HG02610 (cell line): ENCODE data around the gene COL26A1.
"Not testable (repeated sequence)": the region's sequence is repeated elsewhere in the genome, so short reads cannot be mapped to it uniquely, and the experiment has no call there.

ENCODE experiments used
- ATAC-seq: cut with Tn5 transposase; IDR thresholded peaks from one replicate; pipeline ENCODE4 v1.9.1; 2021; ENCODE audit warnings: mild to moderate bottlenecking, moderate library complexity; ENCODE audit not compliant: unreplicated experiment

COL26A1 gene

GRCh38 chr7:101401390-101402080, 38.9 kb downstream of the COL26A1 start:
- no peak for ATAC-seq

GRCh38 chr7:101402081-101402779, 39.6 kb downstream of the COL26A1 start:
- no peak for ATAC-seq

DNA sequence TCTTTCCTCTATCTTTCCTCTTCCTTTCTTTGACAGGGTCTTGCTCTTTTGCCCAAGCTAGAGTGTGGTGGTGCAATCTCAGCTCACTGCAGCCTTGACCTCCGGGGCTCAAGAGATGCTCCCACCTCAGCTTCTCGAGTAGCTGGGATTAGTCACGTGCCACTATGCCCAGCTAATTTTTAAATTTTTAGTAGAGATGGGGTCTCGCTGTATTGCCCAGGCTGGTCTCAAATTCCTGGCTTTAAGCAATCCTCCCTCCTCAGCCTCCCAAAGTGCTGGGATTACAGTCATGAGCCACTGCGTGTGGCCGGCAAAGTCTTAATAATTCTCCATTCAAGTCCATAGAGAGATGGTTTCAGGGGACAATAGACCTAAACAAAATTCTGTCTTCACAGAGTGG, 40.2 kb downstream of the COL26A1 start:
- no peak for ATAC-seq

DNA sequence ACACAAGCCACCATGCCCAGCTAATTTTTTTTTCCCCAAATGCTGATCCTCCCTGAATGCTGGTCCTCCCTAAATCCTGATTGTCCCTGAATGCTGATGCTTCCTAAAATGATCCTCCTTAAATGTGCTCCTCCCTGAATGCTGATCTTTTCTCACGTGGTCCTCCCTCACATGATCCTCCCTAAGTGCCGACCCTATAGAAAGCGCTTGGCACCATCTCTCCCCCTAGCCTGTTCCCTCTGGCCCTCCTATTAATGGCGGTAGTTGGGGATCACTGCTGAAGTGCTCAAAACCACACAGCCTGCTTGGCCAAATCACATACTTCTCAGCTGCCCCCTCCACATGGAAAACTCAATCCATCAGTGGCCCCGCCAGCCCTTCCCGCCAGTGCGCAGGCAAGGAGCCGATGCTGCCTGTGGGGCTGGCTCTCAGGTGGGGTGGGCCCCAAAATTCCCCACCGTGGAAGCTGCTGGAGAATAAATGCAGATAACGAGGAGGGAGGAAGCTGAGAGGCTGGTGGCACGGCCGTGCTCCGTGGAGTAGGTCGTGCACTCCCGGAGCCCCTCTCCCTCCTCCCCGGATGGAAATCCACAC, 42.9 kb downstream of the COL26A1 start:
- ATAC-seq = no peak

- no peak for ATAC-seq
These were observed 48.2 kb downstream of the COL26A1 start for GRCh38 chr7:101410743-101411507.

DNA sequence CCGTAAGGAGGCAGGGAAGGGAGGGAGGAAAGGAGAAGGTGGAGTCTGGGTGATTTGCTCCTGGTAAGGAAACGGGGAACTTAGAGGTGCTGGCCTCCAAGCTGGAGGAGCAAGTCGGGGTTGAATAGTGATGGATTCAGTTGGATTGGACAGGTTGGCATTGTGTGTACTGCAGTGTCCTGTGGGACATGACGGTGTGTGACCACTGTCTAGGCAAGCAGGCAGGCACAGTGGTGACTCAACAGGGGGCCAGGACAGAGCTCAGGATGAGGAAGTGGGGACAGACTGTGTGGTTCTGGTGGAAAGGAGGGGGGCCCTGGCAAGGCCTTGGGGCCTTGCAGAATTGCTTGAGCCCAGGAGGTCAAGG, 48.8 kb downstream of the COL26A1 start:
- ATAC-seq = no peak

DNA sequence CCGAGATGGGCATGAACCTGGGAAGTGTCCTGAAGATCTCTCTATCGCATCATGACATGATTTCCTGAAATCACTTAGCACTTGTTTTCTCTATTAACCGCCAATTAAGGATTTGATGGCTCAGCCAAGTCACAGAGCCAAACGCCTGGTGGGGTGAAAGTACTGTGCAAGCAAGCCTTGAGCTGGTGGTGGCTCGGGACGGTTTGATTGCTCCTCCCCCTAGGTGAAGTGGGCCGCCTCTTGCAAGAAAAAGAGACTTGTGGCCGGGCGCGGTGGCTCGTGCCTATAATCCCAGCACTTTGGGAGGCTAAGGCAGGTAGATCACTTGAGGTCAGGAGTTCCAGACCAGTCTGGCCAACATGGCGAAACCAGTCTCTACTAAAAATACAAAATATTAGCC, 50.3 kb downstream of the COL26A1 start:
- no peak for ATAC-seq

DNA sequence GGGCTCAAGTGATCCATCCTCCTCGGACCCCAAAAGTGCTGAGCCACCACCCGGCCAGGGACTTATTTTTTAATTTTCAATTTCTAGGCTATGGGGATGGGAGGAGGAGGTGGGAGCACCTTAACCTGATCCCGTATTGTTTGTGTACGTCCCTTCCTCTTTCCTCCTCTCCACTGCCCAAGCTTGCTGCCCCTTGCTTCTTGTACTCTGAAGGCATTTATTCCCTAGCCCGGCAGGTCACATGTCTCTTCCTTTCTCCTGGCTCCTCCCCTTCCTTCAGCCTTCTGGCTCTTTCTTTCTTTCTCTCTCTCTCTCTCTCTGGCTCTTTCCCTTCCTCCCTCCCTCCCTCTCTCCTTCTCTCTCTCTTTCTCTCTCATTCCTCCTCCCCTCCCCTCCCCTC, 56.0 kb downstream of the COL26A1 start:
- ATAC-seq = no peak

GRCh38 chr7:101419831-101420230, 57.2 kb downstream of the COL26A1 start:
- no peak for ATAC-seq

- ATAC-seq = no peak
These were observed 57.8 kb downstream of the COL26A1 start for GRCh38 chr7:101420436-101420835.

DNA sequence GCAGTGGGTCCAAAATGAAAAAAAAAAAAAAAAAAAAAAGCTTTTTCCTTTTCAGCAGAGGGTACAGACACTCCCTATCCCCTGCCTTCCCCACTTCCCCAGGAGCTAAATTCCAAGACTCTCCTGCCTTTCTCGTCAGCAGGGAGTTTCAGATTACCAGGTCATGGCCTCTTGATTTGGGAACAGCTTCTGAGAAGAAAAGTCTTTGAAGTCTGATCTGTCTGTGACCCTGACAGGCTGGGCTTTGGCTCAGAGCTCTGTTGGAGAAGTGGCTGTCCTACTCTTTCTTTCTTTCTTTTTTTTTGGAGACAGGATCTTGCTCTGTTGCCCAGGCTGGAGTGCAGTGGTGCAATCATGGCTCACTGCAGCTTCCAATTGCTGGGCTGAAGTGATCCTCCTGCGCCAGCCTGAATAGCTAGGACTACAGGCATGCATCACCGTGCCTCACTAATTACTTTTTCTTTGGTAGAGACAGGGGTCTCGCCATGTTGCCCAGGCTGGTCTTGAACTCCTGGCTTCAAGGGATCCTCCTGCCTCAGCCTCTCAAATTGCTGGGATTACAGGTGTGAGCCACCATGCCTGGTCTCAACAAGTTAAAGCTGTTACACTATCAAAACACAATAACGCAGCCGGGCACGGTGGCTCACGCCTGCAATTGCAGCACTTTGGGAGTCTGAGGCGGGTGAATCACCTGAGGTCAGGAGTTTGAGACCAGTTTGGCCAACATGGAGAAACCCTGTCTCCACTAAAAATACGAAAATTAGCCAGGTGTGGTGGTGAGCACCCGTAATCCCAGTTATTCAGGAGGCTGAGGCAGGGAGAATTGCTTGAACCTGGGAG, 59.9 kb downstream of the COL26A1 start:
- ATAC-seq = no peak

DNA sequence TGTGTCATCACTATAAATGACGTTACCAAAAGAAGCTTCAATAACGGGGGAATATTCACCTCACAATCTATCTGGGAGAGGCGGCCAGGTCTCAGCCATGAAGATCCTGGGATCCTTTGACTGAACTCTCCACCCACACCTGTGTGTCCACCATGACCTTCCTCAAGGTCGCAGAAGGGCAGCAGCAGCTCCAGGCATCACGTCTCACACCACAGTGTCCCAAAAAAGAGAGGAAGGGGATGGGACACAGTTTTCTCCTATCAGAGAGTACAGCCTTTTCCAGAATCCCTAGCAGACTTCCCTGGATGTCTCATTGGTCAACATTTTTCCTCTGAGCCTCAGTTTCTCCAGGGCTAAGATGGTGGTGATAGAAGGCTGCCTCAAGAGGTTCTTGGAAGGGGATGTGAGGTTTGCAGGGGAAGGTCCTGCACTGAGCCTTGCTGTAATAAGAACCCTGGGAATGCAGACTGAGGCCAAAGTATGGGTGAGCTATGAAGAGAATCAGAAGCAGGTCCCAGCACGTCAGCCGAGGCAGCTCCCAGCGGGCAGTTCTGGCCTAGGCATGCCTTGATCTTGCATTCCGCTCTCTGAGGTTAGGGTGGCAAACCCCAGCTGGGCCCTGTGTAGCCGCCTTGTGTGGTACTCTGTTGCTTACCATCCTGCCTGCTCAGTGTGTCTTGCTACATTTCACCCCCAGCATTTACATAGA, 63.8 kb downstream of the COL26A1 start:
- no peak for ATAC-seq

DNA sequence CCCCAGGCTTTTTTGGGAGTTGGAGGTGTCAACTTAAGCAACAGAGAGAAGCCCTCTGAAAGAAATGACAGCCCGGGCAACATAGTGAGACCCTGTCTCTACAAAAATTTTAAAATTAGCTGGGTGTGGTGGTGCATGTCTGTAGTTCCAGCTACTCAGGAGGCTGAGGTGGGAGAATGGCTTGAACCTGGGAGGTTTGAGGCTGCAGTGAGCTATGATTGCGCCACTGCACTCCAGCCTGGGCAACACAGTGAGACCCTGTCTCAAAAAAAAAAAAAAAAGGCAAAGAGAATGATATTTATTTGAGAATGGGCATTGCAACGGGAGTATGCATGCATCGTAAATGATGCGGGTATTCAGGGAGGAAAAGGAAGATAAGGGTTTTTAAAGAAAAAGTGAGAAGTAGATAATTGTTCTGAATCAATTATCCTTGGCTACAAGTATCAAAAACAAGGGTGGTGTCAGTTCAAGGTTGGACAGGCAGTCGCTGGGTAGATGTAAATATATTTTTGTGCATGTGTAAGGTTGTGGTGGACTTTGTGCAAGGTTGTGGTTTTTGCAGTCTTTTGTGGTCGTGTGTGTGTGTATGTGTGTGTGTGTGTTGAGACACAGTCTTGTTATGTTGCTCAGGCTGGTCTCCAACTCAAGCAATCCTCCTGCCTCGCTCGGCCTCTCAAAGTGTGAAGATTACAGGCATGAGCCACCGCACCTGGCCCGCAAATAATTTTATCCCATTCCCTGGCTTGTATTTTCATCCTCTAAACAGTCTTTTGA, 65.6 kb downstream of the COL26A1 start:
- no peak for ATAC-seq

- ATAC-seq = no peak
These were observed 69.6 kb downstream of the COL26A1 start for GRCh38 chr7:101432316-101432715.

DNA sequence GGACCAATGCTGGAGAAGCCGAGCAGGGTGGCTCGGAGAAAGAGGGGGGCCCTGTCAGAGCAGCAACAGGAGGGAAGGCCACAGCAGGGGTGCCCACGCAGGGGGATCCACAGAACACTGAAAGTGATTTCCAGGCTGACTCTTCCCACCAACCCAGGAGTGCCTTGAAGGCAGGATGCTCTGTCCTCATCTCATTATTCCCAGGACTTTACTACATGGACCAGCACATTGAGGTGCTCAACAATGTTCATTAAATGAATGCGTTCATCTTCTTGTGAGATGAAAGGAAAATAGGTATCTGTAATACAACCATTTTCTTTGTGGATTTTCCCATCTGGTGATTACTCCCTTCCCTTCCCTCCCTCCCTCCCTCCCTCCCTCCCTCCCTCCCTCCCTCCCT, 71.0 kb downstream of the COL26A1 start:
- no peak for ATAC-seq

DNA sequence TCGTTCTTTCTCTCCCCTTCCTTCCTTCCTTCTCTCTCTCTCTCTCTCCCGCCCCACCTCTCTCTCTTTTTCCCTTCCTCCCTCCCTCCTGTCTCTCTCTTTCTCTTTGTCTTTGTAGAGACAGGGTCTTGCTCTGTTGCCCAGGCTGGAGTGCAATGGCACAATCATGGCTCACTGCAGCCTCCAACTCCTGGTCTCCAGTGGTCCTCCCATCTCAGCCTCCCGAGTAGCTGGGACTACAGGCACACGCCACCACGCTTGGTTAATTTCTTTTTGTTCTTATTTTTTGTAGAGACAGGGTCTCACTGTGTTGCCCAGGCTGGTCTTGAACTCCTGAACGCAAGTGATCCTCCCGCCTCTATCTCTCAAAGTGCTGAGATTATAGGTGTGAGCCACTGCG, 71.5 kb downstream of the COL26A1 start:
- not testable (repeated sequence) for ATAC-seq

- no peak for ATAC-seq
These were observed 73.0 kb downstream of the COL26A1 start for GRCh38 chr7:101435461-101436220.

DNA sequence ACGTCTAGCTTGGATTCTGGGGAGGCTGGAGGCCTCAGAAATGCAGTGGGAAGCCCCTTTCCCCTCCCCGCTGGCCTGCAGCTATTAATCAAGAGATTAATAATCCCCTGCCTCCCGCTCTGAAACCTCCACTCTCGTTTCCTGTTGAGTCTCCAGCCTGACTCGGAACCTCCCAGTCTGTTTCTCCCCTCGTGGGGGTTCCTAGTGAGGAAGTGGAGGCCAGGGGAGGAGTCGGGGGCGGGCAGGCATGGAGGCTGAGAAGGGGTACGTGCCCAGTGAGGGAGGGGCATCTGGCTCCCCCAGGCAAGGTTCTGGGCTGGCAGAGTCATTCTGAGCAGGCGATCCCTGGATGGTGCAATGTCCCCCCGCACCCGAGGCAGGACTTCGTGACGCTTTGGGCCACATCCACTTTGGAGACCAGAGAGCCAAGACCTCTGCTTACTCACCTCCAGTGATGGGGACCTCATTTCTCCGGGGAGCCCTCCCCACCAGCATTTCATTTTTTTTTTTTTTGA, 73.6 kb downstream of the COL26A1 start:
- no peak for ATAC-seq
